A673 (cell line): ENCODE measurements around the gene CTSW. TPM values are rescaled to one million over a fixed set of nuclear protein-coding genes. Genes with fewer than 3 reads are reported as not detected.

ENCODE experiments used
- BruUV-seq: library from RNA; stranded (reverse); fragments of 400-500 nt; replicated peaks from 2 replicates; lab custom pipeline; 2021; lab: Mats Ljungman, UMichigan
- CTCF ChIA-PET: fragments of 300-600 bp; sonication (Branson Sonifier 250); formaldehyde crosslinking; loops from one replicate; lab custom pipeline; 2022; ENCODE audit warnings: antibody characterized with exemption; lab: Charles Lee
- POLR2A ChIA-PET: fragments of 300-600 bp; sonication (Branson Sonifier 250); formaldehyde crosslinking; loops from one replicate; lab custom pipeline; 2022; ENCODE audit warnings: antibody characterized with exemption; ENCODE audit not compliant: low non-redundant PET; lab: Charles Lee
- DNase-seq: peaks from one replicate; pipeline ENCODE4 v3.0.0-alpha.2; 2015; ENCODE audit warnings: low spot score
- H3K27ac ChIP-seq: fragments of 200-600 bp; sonication (generic); 2 replicates; pipeline ENCODE4 v1.5.1; 2016; ENCODE audit warnings: mixed run types, low read depth, mild to moderate bottlenecking, mixed read lengths, antibody characterized with exemption, low read length; ENCODE audit not compliant: poor library complexity, severe bottlenecking
- H3K27me3 ChIP-seq: fragments of 200-600 bp; sonication (generic); replicated peaks from 2 replicates; pipeline ENCODE4 v1.6.1; 2017; ENCODE audit warnings: mixed run types, low read depth, mild to moderate bottlenecking, mixed read lengths, antibody characterized with exemption, low read length; ENCODE audit not compliant: insufficient read depth, poor library complexity
- H3K36me3 ChIP-seq: fragments of 200-600 bp; sonication (generic); 2 replicates; pipeline ENCODE4 v1.6.1; 2016; ENCODE audit warnings: mixed run types, mild to moderate bottlenecking, mixed read lengths, antibody characterized with exemption, low read length; ENCODE audit not compliant: insufficient read depth, poor library complexity, severe bottlenecking
- H3K4me1 ChIP-seq: fragments of 200-600 bp; sonication (generic); 2 replicates; pipeline ENCODE4 v1.6.1; 2017; ENCODE audit warnings: mixed run types, mild to moderate bottlenecking, mixed read lengths, antibody characterized with exemption, low read length; ENCODE audit not compliant: insufficient read depth, poor library complexity, severe bottlenecking
- H3K4me3 ChIP-seq: fragments of 200-600 bp; sonication (generic); 2 replicates; pipeline ENCODE4 v1.5.1; 2016; ENCODE audit warnings: low read depth, mixed run types, mild to moderate bottlenecking, mixed read lengths, low read length; ENCODE audit not compliant: poor library complexity, severe bottlenecking
- H3K9me3 ChIP-seq: fragments of 200-600 bp; sonication (generic); 2 replicates; pipeline ENCODE4 v1.6.1; 2016; ENCODE audit warnings: mixed run types, low read depth, mild to moderate bottlenecking, mixed read lengths, antibody characterized with exemption, low read length; ENCODE audit not compliant: poor library complexity, severe bottlenecking
- CTCF ChIP-seq: fragments of 300-800, 200-600 bp; sonication (generic); conservative IDR thresholded peaks from 2 replicates; pipeline ENCODE4 v1.5.1; 2017; ENCODE audit warnings: low read depth, mild to moderate bottlenecking, antibody characterized with exemption, low read length, moderate library complexity, mixed read lengths
- EZH2 ChIP-seq: fragments of 200-600 bp; sonication (generic); IDR thresholded peaks from 2 replicates; pipeline ENCODE4 v1.6.1; 2017; ENCODE audit warnings: borderline replicate concordance, low read depth, mild to moderate bottlenecking, mixed read lengths, antibody characterized with exemption, low read length; ENCODE audit not compliant: poor library complexity, severe bottlenecking
- intact Hi-C: fragments of 100-400 bp; cut with micrococcal nuclease; formaldehyde crosslinking; loops from one replicate; pipeline ENCODE4 v1.10.0; 2022; ENCODE audit not compliant: unreplicated experiment
- total RNA-seq: library from RNA; stranded (reverse); gene quantifications from 2 replicates; pipeline ENCODE4 v1.2.3, GENCODE V29; 2021

Gene CTSW
- total RNA-seq, 1 experiment from 2014 or later, result not detected

GRCh38 chr11:65899356-65900124 is 19.9 kb downstream of the CTSW start:
- no peaks in the 10 kb centered on the region for H3K36me3 ChIP-seq
- no peaks in the 10 kb centered on the region for H3K9me3 ChIP-seq
- peak overlapping the region; percentile 47 for H3K27ac ChIP-seq
- no peaks in the 10 kb centered on the region for H3K27me3 ChIP-seq
- intact Hi-C loops, result no loop called here
- peaks cover 6% of the 10 kb centered on the region for H3K4me1 ChIP-seq
- H3K4me3 ChIP-seq, result peak overlapping the region; percentile 65
- peak; percentile 66 for DNase-seq
- ChIA-PET POLR2A (no interaction called here), CTCF (interaction anchor here (1.1 to 2.0 kb wide), 3 partner anchors 9 to 15 kb away, joined by 3 to 10 read pairs (median 7); partner anchors contain the start of gene FIBP)
- no TSS peak for BruUV-seq
- no peak for TF ChIP-seq EZH2
- TF ChIP-seq CTCF, result no peak

- ChIA-PET POLR2A (interaction anchor here (0.6 kb wide), 2 partner anchors 11 to 1405 kb away, joined by 3 to 5 read pairs; no protein-coding TSS in a partner anchor), CTCF (interaction anchor here (1.2 to 1.8 kb wide), 2 partner anchors 12 to 15 kb away, joined by 3 to 11 read pairs; partner anchors contain the start of gene FIBP)
- Histone ChIP-seq H3K36me3 (no peaks in the 10 kb centered on the region), H3K27ac (peak within 1 kb of the TSS; percentile 47), H3K27me3 (no peaks in the 10 kb centered on the region), H3K9me3 (no peaks in the 10 kb centered on the region), H3K4me3 (peak within 1 kb of the TSS; percentile 65), H3K4me1 (peaks cover 6% of the 10 kb centered on the region)
- intact Hi-C loops, result no loop called here
- no TSS peak for BruUV-seq
- no peak for TF ChIP-seq CTCF
- TF ChIP-seq EZH2, result no peak
- peak; percentile 94 for DNase-seq
Measured at GRCh38 chr11:65900125-65900898, 20.7 kb downstream of the CTSW start, which contains the start of gene FOSL1. Gene FOSL1, minus strand, starts transcription at chr11:65900388. Its CDS starts 49 bp downstream, at chr11:65900339.

GRCh38 chr11:65900899-65901180 is 21.2 kb downstream of the CTSW start:
- no peak for TF ChIP-seq EZH2
- no peak for TF ChIP-seq CTCF
- intact Hi-C loops, result no loop called here
- Histone ChIP-seq H3K27ac (no peak overlapping the region), H3K36me3 (no peaks in the 10 kb centered on the region), H3K4me1 (peaks cover 6% of the 10 kb centered on the region), H3K9me3 (no peaks in the 10 kb centered on the region), H3K27me3 (no peaks in the 10 kb centered on the region), H3K4me3 (no peak overlapping the region)
- CTCF ChIA-PET, result interaction anchor here (1.2 to 1.8 kb wide), 2 partner anchors 12 to 16 kb away, joined by 3 to 11 read pairs; partner anchors contain the start of gene FIBP
- DNase-seq, result no peak
- POLR2A ChIA-PET, result interaction anchor here (0.6 kb wide), 2 partner anchors 11 to 1406 kb away, joined by 3 to 5 read pairs; no protein-coding TSS in a partner anchor
- BruUV-seq, result no TSS peak
